GM10847 (cell line): ENCODE data around the gene ALAS1.

Experiments
- POLR2A ChIP-seq: IDR thresholded peaks from 2 replicates; pipeline ENCODE4 v1.6.1; 2011; ENCODE audit not compliant: insufficient read length; ENCODE audit errors: extremely low read depth

Gene ALAS1

GRCh38 chr3:52210037-52210436 is 12.1 kb downstream of the ALAS1 start:
- TF ChIP-seq POLR2A: no peak

- TF ChIP-seq POLR2A: no peak
Measured at GRCh38 chr3:52210550-52211046, 12.6 kb downstream of the ALAS1 start.

GRCh38 chr3:52211268-52211891 is 13.4 kb downstream of the ALAS1 start:
- no peak for TF ChIP-seq POLR2A

GRCh38 chr3:52213005-52213404 is 15.0 kb downstream of the ALAS1 start:
- TF ChIP-seq POLR2A: no peak

- no peak for TF ChIP-seq POLR2A
Measured at GRCh38 chr3:52213901-52214300, 15.9 kb downstream of the ALAS1 start.

- no peak for TF ChIP-seq POLR2A
Measured at GRCh38 chr3:52215351-52215750, 17.4 kb downstream of the ALAS1 start.

- no peak for TF ChIP-seq POLR2A
Measured at GRCh38 chr3:52216585-52217408, 18.8 kb downstream of the ALAS1 start.

GRCh38 chr3:52217409-52217805 is 19.4 kb downstream of the ALAS1 start:
- TF ChIP-seq POLR2A: no peak

GRCh38 chr3:52218026-52218425 is 20.1 kb downstream of the ALAS1 start:
- no peak for TF ChIP-seq POLR2A

- TF ChIP-seq POLR2A: no peak
Measured at GRCh38 chr3:52218454-52218853, 20.5 kb downstream of the ALAS1 start.

- TF ChIP-seq POLR2A: no peak
Measured at GRCh38 chr3:52218937-52219650, 21.1 kb downstream of the ALAS1 start.

GRCh38 chr3:52220380-52221026 is 22.5 kb downstream of the ALAS1 start:
- no peak for TF ChIP-seq POLR2A

- no peak for TF ChIP-seq POLR2A
Measured at GRCh38 chr3:52221141-52221562, 23.2 kb downstream of the ALAS1 start.

- TF ChIP-seq POLR2A: no peak
Measured at GRCh38 chr3:52221563-52222318, 23.8 kb downstream of the ALAS1 start.
